SKM-1 (cell line): ENCODE data around the gene DPEP1.

ENCODE experiments used
- DNase-seq: peaks from one replicate; lab custom pipeline; 2025; ENCODE audit not compliant: unreplicated experiment; lab: John Stamatoyannopoulos, UW

Gene DPEP1

GRCh38 chr16:89598199-89598598 lies 15.2 kb upstream of the DPEP1 start:
- no peak for DNase-seq

GRCh38 chr16:89599451-89599858 lies 14.0 kb upstream of the DPEP1 start:
- DNase-seq, result peak; percentile 29

- no peak for DNase-seq
Observed at GRCh38 chr16:89599902-89600301, 13.5 kb upstream of the DPEP1 start.

- no peak for DNase-seq
Observed at GRCh38 chr16:89600427-89600826, 13.0 kb upstream of the DPEP1 start.

- DNase-seq, result no peak
Observed at GRCh38 chr16:89600956-89601355, 12.5 kb upstream of the DPEP1 start.

- no peak for DNase-seq
Observed at GRCh38 chr16:89601906-89602272, 11.6 kb upstream of the DPEP1 start.

- DNase-seq, result peak; percentile 51
Observed at GRCh38 chr16:89602273-89602951, 11.0 kb upstream of the DPEP1 start.

GRCh38 chr16:89602952-89603590 lies 10.4 kb upstream of the DPEP1 start:
- DNase-seq, result no peak

- DNase-seq, result no peak
Observed at GRCh38 chr16:89604764-89605163, 8.7 kb upstream of the DPEP1 start.

GRCh38 chr16:89605186-89605970 lies 8.1 kb upstream of the DPEP1 start:
- DNase-seq, result no peak

- no peak for DNase-seq
Observed at GRCh38 chr16:89606006-89606405, 7.4 kb upstream of the DPEP1 start.

GRCh38 chr16:89607453-89607852 lies 6.0 kb upstream of the DPEP1 start:
- no peak for DNase-seq

GRCh38 chr16:89607937-89608740 lies 5.3 kb upstream of the DPEP1 start:
- DNase-seq, result no peak

GRCh38 chr16:89610108-89610453 lies 3.4 kb upstream of the DPEP1 start:
- DNase-seq, result no peak

GRCh38 chr16:89612415-89613166 lies 851 bp upstream of the DPEP1 start:
- DNase-seq, result no peak

- no peak for DNase-seq
Observed at GRCh38 chr16:89613954-89614459, 565 bp downstream of the DPEP1 start.

GRCh38 chr16:89615176-89615575 lies 1.7 kb downstream of the DPEP1 start:
- DNase-seq, result no peak

- no peak for DNase-seq
Observed at GRCh38 chr16:89615596-89616090, 2.2 kb downstream of the DPEP1 start.

GRCh38 chr16:89616623-89617022 lies 3.2 kb downstream of the DPEP1 start:
- no peak for DNase-seq

GRCh38 chr16:89617036-89617435 lies 3.6 kb downstream of the DPEP1 start:
- no peak for DNase-seq
